Endodermal cell (in vitro differentiated cells): ENCODE measurements around the gene ACTL7B. TPM values are rescaled to one million over a fixed set of nuclear protein-coding genes. Genes with fewer than 3 reads are reported as not detected.

Source experiments
- DNase-seq: peaks from one replicate; pipeline ENCODE4 v3.0.0-alpha.2; 2017
- H3K27ac ChIP-seq: 2 replicates; pipeline ENCODE4 v1.5.1; 2013; ENCODE audit warnings: mild to moderate bottlenecking, low read depth, low read length, moderate library complexity
- H3K27me3 ChIP-seq: 2 replicates; pipeline ENCODE4 v1.6.1; 2013; ENCODE audit warnings: mild to moderate bottlenecking, low read length, moderate library complexity; ENCODE audit not compliant: insufficient read depth, control insufficient read depth, poor library complexity, severe bottlenecking
- H3K36me3 ChIP-seq: 2 replicates; pipeline ENCODE4 v1.7.0; 2013; ENCODE audit warnings: mild to moderate bottlenecking, low read length, moderate library complexity; ENCODE audit not compliant: control insufficient read depth, insufficient read depth
- H3K4me1 ChIP-seq: one replicate; pipeline ENCODE4 v1.7.0; 2013; ENCODE audit warnings: low read length; ENCODE audit not compliant: control insufficient read depth, insufficient read depth
- H3K4me3 ChIP-seq: 2 replicates; pipeline ENCODE4 v1.5.1; 2013; ENCODE audit warnings: mild to moderate bottlenecking, low read length, moderate library complexity
- H3K9ac ChIP-seq: 2 replicates; pipeline ENCODE4 v1.6.1; 2013; ENCODE audit warnings: mild to moderate bottlenecking, low read length, moderate library complexity; ENCODE audit not compliant: poor library complexity, severe bottlenecking; ENCODE audit errors: extremely low read depth
- H3K9me3 ChIP-seq: 2 replicates; pipeline ENCODE4 v1.6.1; 2013; ENCODE audit warnings: mild to moderate bottlenecking, low read length, moderate library complexity; ENCODE audit not compliant: control insufficient read depth
- H3K27ac Mint-ChIP-seq: 2 replicates; pipeline ENCODE4 v1.8.0; 2020; ENCODE audit warnings: mixed read lengths
- H3K27me3 Mint-ChIP-seq: 2 replicates; pipeline ENCODE4 v1.8.0; 2021; ENCODE audit warnings: mild to moderate bottlenecking, mixed read lengths; ENCODE audit not compliant: insufficient read depth
- H3K36me3 Mint-ChIP-seq: 2 replicates; pipeline ENCODE4 v1.8.0; 2020; ENCODE audit warnings: low read depth, mixed read lengths
- H3K4me1 Mint-ChIP-seq: 2 replicates; pipeline ENCODE4 v1.8.0; 2020; ENCODE audit warnings: mixed read lengths
- H3K4me3 Mint-ChIP-seq: 2 replicates; pipeline ENCODE4 v1.8.0; 2020; ENCODE audit warnings: mild to moderate bottlenecking, moderate library complexity, mixed read lengths
- H3K9me3 Mint-ChIP-seq: 2 replicates; pipeline ENCODE4 v1.8.0; 2020; ENCODE audit warnings: mild to moderate bottlenecking, mixed read lengths
- CTCF ChIP-seq: fragments of 200-600 bp; sonication (generic); conservative IDR thresholded peaks from 2 replicates; pipeline ENCODE4 v1.5.0; 2021; ENCODE audit warnings: antibody characterized with exemption, mild to moderate bottlenecking
- WGBS, 2 experiments: methylation state at CpG; one replicate each; pipeline versions ENCODE4 v1.1.5 to v1.1.7; 2013; ENCODE audit warnings: missing lambda C conversion rate in 2 of 2, mixed read lengths in 1 of 2; ENCODE audit not compliant: insufficient coverage in 1 of 2, insufficient read length in 1 of 2; 5-methylcytosine and 5-hydroxymethylcytosine counted together
- total RNA-seq, 2 donors: library from RNA; stranded (reverse); fragmentation: NEBNext Ultra II Directional in 1 of 2; extraction: Animal tissue kit (Norgen Biotek cat#: 25700) in 1 of 2; gene quantifications; 2 replicates in 1 of 2; 3 replicates in 1 of 2; pipeline ENCODE4 v1.2.1, GENCODE V29; 2021

ACTL7B gene
- total RNA-seq, 2 donors from 2014 or later, result not detected

DNA sequence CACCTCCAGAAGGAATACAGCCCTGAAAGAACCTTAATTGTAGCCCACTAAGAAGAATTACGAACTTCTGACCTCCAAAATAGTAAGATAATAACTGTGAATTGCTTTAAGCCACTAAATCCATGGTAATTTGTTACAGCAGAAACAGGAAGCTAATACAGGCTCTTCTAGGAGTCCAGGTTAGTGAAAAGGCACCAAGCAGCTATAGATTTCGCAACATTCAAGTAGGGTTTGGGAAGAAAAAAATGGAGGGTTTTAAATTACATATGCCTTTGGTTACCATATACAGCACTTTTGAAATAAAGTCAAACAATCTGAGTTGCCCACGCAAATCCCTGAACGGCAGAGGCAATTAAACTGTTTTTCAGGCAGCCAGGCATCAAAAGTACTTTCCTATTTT is 4.6 kb upstream of the ACTL7B start:
- no peak for TF ChIP-seq CTCF
- no peaks in the 10 kb centered on the region for H3K36me3 ChIP-seq
- no peaks in the 10 kb centered on the region for H3K9me3 ChIP-seq
- H3K4me1 Mint-ChIP-seq, result no peaks in the 10 kb centered on the region
- H3K9me3 Mint-ChIP-seq, result no peaks in the 10 kb centered on the region
- H3K9ac ChIP-seq, result no peak overlapping the region
- no peaks in the 10 kb centered on the region for H3K27me3 ChIP-seq
- no peaks in the 10 kb centered on the region for H3K36me3 Mint-ChIP-seq
- H3K27me3 Mint-ChIP-seq, result no peaks in the 10 kb centered on the region
- H3K4me3 Mint-ChIP-seq, result no peak overlapping the region
- 88 to 100% methylated on average over 3 to 4 of the region's 4 CpGs for WGBS, 2 experiments
- no peak for DNase-seq
- no peak overlapping the region for H3K4me3 ChIP-seq
- no peak overlapping the region for H3K27ac ChIP-seq
- H3K4me1 ChIP-seq, result no peaks in the 10 kb centered on the region
- H3K27ac Mint-ChIP-seq, result no peak overlapping the region

DNA sequence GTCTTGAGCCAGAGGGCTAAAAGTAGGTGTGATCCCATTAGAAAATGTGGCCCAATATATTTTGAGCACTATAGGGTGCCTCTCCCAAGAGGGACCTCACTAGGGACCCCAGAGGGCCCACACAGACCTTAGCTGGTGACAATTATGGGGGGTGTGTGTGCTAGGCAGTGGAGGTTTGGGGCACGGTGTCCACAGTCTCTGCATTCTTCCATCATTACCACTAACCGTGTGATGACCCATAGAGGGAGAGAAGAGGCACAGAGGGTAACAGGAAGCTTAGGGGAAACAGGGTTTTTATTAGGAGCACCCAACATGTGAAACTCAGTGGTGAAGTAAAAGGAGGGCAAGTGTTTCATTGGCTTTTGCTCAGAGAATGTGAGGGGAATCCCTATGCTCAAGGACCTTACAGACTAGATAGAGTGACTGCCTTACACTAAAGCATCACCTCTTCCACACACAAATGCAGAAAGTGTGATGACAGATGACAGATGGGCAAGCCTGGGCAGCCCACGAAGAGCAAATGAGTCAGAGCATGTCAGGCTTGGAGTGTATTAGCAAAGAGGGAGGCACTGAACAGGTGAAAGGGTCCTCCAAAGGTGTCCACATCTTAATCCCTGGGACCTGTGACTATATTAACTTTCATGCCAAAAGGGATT is 3.8 kb upstream of the ACTL7B start:
- DNase-seq, result no peak
- Histone ChIP-seq H3K27ac (no peak overlapping the region), H3K9ac (no peak overlapping the region), H3K27me3 (no peaks in the 10 kb centered on the region), H3K4me3 (no peak overlapping the region), H3K4me1 (no peaks in the 10 kb centered on the region), H3K9me3 (no peaks in the 10 kb centered on the region), H3K36me3 (no peaks in the 10 kb centered on the region)
- no peaks in the 10 kb centered on the region for H3K36me3 Mint-ChIP-seq
- 91% methylated on average over 3 of the region's 3 CpGs; no CpG with 5 or more reads in 1 of the 2 experiments for WGBS, 2 experiments
- H3K4me3 Mint-ChIP-seq, result no peak overlapping the region
- no peak for TF ChIP-seq CTCF
- H3K4me1 Mint-ChIP-seq, result no peaks in the 10 kb centered on the region
- H3K9me3 Mint-ChIP-seq, result no peaks in the 10 kb centered on the region
- no peak overlapping the region for H3K27ac Mint-ChIP-seq
- H3K27me3 Mint-ChIP-seq, result no peaks in the 10 kb centered on the region

DNA sequence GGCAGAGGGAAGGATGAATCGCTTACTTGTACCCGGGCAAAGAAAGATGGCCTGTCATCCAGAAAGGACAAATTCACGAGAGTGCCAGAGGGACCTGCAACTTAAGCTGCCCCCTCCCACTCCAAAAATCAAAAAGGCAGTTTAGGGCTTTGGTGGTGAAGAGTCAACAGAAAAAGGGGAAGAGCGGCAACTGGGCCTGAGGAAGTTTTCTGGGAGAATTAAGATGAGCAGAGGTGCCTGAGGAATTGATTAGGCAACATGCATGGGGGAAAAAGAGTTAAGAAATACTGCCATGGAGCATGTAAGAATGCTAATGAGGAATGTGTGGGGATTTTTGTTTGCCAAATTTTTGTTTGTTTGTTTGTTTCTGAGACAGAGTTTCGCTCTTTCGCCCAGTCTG is 1.8 kb upstream of the ACTL7B start:
- H3K9ac ChIP-seq, result no peak overlapping the region
- H3K9me3 ChIP-seq, result no peaks in the 10 kb centered on the region
- TF ChIP-seq CTCF, result no peak
- Mint-ChIP-seq H3K27me3 (no peaks in the 10 kb centered on the region), H3K27ac (no peak overlapping the region), H3K4me1 (no peaks in the 10 kb centered on the region), H3K9me3 (no peaks in the 10 kb centered on the region), H3K4me3 (no peak overlapping the region), H3K36me3 (no peaks in the 10 kb centered on the region)
- H3K36me3 ChIP-seq, result no peaks in the 10 kb centered on the region
- no peak overlapping the region for H3K27ac ChIP-seq
- H3K4me3 ChIP-seq, result no peak overlapping the region
- H3K27me3 ChIP-seq, result no peaks in the 10 kb centered on the region
- WGBS, 2 experiments, result 96% methylated on average over 3 to 6 of the region's 6 CpGs
- H3K4me1 ChIP-seq, result no peaks in the 10 kb centered on the region
- no peak for DNase-seq
